ENCODE measurements around the gene EXOC3L4.
"Not testable (repeated sequence)": the region's sequence is repeated elsewhere in the genome, so short reads cannot be mapped to it uniquely, and the experiment has no call there.

Gene EXOC3L4

DNA sequence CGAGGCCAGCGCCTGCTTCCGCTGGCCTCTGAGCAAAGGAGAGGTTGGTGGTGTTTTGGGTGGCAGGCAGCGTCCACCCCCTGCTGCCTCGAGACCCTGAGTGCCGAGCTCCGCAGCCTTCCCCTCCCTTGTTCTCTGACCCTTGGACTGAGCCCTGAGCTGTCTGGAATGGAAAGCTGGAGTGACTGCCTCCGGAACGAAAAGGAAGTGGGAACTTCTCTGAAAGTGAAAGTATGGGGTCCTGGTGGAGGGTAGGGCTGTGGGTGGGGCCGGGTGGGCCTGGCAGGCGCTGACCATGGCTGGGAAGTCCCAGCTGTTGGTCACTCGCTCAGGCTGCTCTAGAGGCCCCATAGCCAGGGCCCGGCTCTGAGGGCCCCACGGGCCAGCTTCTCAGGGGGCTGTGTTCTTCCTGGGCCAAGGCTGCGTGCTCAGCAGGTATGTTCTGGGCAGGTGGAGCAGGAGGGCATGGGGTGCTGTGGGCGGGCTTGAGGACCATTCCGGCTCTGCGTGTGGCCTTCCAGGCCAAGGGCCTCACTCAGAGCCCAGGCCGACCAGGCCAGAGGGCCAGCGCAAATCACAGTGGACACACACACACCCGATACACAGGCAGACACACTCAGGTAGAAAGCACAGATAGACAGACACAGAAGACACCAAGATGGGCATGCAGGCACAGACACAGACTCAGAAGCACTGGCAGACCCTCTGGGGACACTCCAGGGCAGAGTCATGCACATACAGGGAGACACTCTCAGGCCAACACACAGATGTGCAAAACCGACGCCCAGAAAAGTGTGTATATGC lies at the start of gene EXOC3L4:
EXOC3L4 (plus strand) TSS at position 320 of the 804 bp plus-strand sequence. CDS start 5,495 bp downstream, outside the sequence.
- DNase-seq, result no peak

DNA sequence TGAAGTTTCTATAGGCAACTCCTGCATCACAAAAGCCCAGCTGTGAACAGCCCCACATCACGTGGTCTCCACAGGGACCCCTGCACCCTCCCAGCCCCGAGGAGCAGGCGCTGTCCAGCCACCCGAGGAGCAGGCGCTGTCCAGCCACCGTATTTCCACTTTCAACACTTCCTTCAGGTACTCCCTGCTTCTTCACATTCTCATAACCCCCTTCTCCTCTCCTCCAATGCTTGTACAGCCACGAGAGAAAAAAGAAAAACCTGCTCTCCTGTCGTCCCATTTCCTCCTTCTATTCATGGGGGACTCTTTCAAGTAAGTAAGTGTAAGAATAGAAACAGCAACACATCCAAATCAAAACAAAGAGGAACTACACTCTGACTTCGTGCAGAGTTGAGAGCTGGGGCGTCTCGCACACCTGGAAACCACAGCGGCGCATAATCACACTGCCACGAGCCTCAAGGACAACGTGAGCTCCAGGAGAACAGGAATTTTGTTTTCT lies 49.1 kb upstream of the EXOC3L4 start:
- DNase-seq, result no peak

- not testable (repeated sequence) for DNase-seq
Observed at GRCh38 chr14:103047453-103047852, 47.1 kb upstream of the EXOC3L4 start.

GRCh38 chr14:103050935-103051334 lies 43.6 kb upstream of the EXOC3L4 start:
- DNase-seq, result no peak

DNA sequence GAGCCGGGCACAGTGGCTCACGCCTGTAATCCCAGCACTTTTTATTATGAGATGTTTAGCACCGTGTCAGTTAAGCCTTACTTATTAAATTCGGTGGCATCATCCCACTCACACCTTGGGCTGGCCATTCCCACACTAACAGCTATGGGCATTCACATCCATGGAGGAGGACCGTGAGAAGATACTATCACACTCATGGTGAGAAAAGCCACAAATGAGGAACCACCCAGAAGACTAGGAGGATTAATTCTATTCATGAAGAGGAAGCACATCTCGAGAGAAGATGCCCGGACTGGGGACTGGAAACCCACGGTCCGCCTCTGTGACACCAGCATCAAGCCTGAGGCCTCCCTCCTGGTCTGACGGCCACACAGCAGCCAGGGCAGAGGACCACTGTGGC lies 42.1 kb upstream of the EXOC3L4 start:
- DNase-seq, result no peak

- DNase-seq, result no peak
Observed at GRCh38 chr14:103055695-103056094, 38.8 kb upstream of the EXOC3L4 start.

GRCh38 chr14:103056322-103057027 lies 38.0 kb upstream of the EXOC3L4 start:
- no peak for DNase-seq

GRCh38 chr14:103057028-103057371 lies 37.5 kb upstream of the EXOC3L4 start:
- DNase-seq, result no peak

DNA sequence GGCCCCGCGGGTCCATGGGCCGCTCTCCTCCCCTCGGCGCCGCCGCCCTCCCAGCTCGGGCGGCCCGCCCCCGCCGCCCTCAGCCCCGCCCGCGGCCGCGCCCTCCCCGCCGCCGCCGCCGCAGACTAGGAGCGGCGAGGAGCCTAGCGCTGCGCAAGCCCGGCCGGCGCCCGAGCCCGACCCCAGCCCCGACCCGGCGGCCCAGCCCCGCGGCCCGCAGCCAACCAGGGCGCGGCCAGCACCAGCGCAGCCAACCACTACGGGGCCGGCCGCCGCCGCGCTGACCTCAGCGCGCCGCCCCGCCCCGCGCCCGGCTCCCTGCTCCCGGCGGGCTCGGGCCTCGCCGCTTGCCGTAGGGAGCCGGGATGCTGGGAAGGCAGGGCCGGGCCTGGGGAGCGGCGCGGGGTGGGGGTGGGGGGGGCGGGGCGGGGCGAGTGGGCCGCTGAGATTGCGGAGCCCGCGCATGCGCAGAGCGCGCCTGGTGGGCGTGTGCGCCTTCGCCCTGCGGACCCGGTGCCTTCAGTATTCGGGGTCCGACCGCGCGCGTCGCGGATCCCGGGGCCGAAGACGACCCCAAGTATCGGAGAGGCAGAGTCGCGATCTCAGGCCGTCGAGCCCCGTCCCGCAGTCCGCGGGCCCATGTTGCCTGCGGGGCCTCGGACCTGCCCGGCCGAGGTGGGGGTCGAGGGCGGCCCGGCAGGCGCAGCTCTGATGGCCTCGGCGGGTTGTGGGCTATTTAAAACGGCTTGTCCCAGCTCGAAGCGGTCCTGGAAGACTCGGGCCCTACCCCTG lies 37.0 kb upstream of the EXOC3L4 start, which contains the start of gene CDC42BPB:
CDC42BPB (minus strand) TSS at position 178 of the 792 bp plus-strand sequence. CDS start 376 bp downstream, outside the sequence.
- peak; percentile 73 for DNase-seq

DNA sequence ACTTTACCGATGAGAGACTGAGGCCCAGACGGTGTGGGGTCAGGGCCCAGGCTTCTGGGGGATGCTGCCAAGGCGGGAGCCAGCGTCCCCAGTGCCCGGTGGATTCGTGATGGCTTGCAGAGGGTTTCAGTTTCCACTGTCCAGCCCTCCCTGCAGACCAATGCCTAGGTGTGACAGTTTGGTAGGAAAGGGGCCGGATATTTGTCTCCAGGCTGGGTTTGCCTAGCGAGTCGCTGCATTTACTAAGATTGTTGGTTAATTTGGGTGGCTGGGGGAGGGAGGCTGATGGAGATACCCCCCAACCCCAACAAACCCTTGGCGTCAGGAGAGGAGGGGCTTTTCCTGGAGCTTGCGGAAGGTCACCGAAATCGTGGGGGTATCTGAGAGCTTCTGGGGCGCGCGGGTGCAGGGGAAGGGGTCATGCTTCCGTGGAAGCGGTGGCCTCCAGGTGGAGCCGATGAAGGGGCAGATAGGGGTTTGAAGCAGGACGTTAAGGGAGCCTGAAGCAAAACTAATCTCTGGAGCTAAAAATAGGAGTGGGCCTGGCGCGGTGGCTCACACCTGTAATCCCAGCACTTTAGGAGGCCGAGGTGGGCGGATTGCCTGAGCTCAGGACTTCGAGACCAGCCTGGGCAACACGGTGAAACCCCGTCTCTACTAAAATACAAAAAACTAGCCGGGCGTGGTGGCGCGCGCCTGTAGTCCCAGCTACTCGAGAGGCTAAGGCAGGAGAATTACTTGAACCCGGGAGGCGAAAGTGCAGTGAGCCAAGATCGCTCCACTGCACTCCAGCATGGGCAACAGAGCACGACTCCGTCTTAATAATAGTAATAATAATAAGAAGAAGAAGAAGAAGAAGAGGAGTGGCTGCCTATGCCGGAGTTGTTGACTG lies 36.1 kb upstream of the EXOC3L4 start:
- no peak for DNase-seq

DNA sequence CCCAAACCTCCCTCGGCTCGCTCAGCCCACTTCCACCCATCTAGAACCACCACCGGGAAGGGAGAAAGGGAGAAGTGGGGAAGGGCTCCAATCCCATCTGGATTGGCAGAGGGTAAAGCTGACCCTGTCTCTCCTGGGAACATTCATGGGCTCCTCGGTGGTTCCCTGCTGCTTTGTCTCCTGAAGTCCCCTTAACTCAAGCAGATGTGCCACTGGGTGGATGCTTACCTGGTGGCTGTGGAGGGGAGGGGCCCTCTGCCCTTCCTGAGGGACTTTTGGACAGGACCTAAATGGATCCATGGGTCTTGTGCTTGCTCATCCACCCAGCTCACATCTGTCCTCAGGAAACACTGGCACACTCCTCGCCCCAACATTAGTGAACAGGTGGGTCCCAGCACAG lies 35.0 kb upstream of the EXOC3L4 start:
- no peak for DNase-seq

- no peak for DNase-seq
Observed at GRCh38 chr14:103061482-103061976, 33.0 kb upstream of the EXOC3L4 start.

GRCh38 chr14:103064436-103064835 lies 30.1 kb upstream of the EXOC3L4 start:
- no peak for DNase-seq

DNA sequence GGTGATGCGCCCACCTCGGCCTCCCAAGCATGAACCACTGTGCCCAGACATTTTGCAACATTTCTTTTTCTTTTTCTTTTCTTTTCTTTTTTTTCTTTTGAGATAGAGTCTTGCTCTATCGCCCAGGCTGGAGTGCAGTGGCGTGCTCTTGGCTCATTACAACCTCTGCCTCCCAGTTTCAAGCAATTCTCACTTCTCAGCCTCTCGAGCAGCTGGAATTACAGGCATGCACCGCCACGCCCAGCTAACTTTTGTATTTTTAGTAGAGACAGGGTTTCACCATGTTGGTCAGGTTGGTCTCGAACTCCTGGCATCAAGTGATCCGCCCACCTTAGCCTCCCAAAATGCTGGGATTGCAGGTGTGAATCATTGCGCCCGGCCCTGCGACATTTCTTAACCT lies 29.5 kb upstream of the EXOC3L4 start:
- DNase-seq, result no peak

- no peak for DNase-seq
Observed at GRCh38 chr14:103065861-103066260, 28.7 kb upstream of the EXOC3L4 start.

GRCh38 chr14:103066399-103066798 lies 28.1 kb upstream of the EXOC3L4 start:
- no peak for DNase-seq

DNA sequence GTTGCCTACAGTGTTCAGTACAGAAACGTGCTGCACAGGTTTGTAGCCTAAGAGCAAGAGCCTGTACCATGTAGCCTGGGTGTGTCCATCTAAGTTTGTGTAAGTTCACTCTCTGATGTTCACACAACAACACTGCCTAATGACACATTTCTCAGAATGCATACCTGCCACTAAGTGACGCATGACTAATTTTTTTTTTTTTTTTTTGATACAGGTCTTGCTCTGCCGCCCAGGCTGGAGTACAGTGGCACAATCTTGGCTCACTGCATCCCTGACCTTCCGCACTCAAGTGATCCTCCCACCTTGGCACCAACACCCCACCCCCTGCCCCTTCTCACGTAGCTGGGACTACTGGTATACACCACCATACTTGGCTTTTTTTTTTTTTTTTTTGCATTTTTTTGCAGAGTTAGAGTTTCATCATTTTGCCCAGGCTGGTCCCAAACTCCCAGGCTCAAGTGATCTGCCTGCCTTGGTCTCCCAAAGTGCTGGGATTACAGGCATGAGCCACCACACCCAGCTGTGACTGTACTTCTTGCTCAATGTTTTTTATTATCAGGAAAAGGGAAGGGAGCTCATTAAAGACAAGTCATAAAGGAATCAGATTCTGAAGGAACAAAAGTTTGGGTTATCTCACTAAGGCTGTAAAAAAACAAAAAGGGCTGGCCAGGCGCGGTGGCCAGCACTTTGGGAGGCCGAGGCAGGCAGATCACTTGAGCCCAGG lies 27.1 kb upstream of the EXOC3L4 start:
- DNase-seq, result no peak

DNA sequence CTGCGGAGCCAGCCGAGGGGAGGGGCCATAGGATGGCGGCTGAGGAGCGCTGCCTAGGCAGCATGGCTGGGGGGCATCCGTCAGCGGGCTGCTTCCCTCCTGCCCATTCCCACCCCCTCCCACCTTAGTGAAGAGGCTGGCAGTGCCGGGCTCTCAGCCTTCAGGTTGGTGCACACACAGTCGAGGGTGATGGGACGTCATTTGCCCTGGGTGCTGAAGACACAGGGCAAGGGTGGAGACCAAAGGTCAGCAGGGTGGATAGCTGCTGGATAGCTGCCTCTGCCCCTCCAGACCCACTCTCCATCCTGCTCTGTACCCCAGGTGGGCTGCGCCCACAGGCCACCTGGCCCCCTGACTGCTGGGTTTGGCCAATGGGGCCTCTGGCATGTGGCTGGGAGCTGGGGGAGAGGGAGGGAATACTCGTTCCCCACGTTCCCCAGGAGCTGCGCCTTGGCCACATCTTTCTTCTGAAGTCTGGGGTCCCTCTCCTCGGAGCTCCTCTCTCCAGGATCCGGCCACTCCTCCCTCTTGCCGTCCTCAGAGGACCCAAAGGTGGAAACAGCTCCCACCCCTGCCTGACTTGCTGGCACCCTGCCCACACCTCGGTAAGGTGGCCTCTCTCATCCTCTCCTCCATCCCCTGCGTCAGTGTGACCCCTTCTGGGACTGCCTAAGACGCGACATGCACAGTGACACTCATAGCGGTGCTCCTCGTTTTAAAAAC lies 26.0 kb upstream of the EXOC3L4 start:
- no peak for DNase-seq

DNA sequence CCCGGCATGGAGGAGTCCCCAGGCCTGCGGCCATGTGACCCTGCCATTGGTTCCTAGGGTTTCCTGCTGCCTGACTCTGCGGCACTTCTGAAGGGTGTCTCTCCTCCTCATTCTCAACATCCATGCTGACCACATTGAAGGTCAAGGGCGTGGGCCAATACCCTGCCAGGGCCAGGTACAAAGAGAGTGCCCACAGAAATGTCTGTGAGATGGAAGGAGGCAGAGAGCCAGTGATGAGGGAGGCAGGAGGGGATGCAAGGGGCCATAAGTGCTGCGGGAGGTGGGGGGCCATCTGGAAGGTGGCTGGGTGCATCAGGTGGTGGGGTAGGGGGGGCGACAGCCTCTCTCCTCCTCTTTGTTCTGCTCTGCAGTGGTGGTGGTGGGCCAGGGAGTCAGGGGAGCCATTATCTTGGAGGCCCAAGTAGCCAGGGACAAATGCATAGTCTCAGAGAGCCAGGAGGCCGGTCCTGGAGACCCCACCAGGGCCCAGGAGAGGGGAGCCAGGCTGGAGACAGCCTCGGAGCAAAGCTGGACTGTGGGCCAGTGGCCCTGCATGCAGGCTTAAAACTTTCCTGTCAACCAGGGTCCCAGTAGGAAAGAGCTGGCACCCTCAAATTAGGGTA lies 24.2 kb upstream of the EXOC3L4 start:
- DNase-seq, result no peak

- DNase-seq, result no peak
Observed at GRCh38 chr14:103070971-103071542, 23.5 kb upstream of the EXOC3L4 start.

Data from NCI-H1417 treated with DMSO at 0.1 percent for 48 hours (cell line).